NCI-H69 (cell line): ENCODE measurements around the gene USP13.
"Not testable (repeated sequence)": the region's sequence is repeated elsewhere in the genome, so short reads cannot be mapped to it uniquely, and the experiment has no call there.

ENCODE experiments used
- DNase-seq: peaks from one replicate; lab custom pipeline; 2025; lab: John Stamatoyannopoulos, UW

The USP13 gene, protein sequence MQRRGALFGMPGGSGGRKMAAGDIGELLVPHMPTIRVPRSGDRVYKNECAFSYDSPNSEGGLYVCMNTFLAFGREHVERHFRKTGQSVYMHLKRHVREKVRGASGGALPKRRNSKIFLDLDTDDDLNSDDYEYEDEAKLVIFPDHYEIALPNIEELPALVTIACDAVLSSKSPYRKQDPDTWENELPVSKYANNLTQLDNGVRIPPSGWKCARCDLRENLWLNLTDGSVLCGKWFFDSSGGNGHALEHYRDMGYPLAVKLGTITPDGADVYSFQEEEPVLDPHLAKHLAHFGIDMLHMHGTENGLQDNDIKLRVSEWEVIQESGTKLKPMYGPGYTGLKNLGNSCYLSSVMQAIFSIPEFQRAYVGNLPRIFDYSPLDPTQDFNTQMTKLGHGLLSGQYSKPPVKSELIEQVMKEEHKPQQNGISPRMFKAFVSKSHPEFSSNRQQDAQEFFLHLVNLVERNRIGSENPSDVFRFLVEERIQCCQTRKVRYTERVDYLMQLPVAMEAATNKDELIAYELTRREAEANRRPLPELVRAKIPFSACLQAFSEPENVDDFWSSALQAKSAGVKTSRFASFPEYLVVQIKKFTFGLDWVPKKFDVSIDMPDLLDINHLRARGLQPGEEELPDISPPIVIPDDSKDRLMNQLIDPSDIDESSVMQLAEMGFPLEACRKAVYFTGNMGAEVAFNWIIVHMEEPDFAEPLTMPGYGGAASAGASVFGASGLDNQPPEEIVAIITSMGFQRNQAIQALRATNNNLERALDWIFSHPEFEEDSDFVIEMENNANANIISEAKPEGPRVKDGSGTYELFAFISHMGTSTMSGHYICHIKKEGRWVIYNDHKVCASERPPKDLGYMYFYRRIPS

GRCh38 chr3:179652447-179653095 is at the start of gene USP13:
Gene USP13 (plus strand): TSS chr3:179653040. CDS start chr3:179653226, 186 bp downstream.
- DNase-seq = peak; percentile 93

- DNase-seq = no peak
Measured at GRCh38 chr3:179603321-179603720, 49.5 kb upstream of the USP13 start.

- no peak for DNase-seq
Measured at GRCh38 chr3:179603831-179604230, 49.0 kb upstream of the USP13 start.

DNA sequence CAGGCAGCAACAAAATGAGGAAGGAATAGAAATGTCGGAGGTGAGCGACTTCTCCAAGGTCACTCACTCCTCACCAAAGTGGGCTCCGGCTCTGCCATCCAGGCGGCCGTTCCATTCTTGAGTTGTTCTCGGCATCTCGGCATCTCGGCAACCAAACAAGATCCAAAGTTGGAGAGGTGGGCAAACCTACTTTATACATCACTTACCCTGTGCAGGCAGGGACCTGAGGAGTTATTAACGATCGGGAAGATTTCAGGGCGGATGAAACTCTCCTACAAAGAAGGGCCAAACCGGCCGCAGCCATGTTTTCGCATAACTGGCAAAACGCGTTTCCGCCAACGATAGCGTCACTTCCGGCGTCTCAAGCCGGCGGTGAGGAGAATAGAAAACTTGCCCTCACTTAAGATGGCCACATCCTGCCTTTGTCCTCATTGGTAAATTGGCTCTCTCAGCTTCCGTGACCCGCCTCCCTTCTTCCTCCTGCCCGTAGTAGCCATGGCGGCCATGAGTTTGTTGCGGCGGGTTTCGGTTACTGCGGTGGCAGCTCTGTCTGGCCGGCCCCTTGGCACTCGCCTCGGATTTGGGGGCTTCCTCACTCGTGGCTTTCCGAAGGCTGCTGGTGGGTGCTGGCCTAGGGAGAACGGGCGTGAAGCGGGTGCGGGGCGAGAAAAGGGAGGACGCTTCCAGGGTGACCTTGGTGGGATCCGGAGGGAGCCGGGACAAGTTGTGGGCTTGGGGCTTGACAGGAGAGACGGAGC is 48.3 kb upstream of the USP13 start, which contains the start of the genes MRPL47 and NDUFB5:
MRPL47 (minus strand) TSS at position 318 of the 758 bp plus-strand sequence; CDS start at position 304, 14 bp downstream.
NDUFB5 (plus strand) TSS at position 474 of the 758 bp plus-strand sequence; CDS start at position 496, 22 bp downstream.
- peak; percentile 99 for DNase-seq

GRCh38 chr3:179606534-179607085 is 46.2 kb upstream of the USP13 start:
- DNase-seq = no peak

DNA sequence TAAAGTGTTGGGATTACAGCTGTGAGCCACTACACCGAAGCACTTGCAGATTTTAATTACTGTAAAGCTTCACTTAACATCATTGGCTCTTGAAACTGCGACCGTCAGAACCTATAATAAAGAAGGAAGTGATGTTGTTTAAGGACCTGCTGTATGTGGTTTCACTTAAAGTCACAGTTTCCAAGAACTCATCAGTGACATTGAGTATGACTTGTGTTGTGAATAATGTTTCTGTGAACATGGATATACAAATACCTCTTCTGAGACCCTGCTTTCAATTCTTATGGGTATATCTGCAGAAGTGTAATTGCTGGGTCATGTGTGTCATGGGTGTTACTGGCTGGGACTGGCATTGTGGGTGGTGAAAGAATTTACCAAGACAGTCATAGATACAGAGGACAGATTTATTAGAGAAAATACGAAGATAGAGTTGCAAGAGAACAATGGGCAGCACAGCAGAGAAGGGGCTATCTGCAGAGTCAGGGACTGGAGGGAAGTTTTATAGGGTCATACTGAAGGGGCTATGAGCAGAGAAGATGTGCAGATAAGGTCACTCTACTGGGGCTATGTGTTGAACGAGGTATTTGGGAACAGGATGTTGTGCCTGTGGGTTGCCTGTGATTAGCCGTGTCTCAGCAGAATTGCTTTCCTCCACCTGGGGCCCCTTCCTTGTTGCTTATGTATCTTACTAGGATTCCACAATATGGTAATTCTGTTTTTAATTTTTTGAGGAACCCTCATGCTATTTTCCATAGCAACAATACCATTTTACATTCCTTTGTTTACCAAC is 43.7 kb upstream of the USP13 start:
- no peak for DNase-seq

- no peak for DNase-seq
Measured at GRCh38 chr3:179610066-179610465, 42.8 kb upstream of the USP13 start.

GRCh38 chr3:179613807-179614206 is 39.0 kb upstream of the USP13 start:
- no peak for DNase-seq

- no peak for DNase-seq
Measured at GRCh38 chr3:179615458-179616173, 37.2 kb upstream of the USP13 start.

GRCh38 chr3:179622023-179622422 is 30.8 kb upstream of the USP13 start:
- no peak for DNase-seq

GRCh38 chr3:179624451-179624850 is 28.4 kb upstream of the USP13 start:
- no peak for DNase-seq

DNA sequence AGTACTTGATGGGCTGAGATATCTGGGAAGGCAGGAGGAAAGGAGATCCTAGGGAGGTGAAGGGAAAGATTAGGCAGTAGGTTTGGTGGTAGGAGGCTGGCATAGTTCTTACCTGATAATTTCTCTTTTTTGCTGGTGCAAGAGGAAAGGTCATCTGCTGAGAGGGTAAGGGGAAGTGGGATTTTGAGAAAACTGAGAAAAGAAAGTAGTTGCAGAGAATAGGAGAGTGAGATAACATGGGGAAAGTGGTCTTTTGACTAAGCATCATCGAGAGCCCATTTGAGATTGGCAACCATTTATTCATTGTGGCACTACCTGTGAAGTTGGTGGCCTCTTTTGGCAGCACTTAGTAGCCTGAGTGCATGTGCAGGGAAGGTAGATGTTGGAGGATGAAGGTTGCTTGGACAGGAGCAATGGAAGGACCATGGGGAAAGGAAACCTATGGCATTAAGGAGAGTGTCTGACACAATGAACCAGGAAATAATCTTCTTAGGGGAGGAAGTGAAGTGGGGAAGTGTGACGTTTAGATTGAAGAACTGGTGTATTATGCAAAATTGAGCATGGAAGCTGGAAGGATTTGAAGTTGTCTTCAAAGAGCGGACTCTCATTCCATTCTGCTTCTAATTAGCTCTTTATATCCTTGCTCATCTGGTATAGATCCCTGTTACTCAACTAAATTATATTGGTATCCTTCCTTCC is 21.9 kb upstream of the USP13 start:
- DNase-seq = no peak

DNA sequence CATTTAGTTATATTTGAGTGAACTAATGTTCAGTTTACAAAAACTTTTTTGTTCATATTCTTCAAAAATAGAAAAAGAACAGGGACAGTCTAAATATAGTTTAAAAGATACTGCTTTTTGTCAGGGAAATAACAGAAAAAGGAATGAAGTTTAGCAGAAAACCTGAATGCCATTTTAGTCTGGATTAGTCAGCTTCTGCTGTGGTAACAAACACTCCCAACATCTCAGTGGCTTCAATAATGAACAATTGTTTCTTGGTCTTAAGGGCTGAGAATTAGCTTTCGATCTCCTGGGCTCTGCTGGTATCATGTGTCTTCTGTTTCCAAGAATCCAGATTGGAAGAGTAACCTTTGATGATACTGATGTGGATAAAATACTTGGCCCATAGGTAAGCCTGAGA is 12.4 kb upstream of the USP13 start:
- DNase-seq = no peak

GRCh38 chr3:179642871-179643270 is 10.0 kb upstream of the USP13 start:
- no peak for DNase-seq

GRCh38 chr3:179643837-179644236 is 9.0 kb upstream of the USP13 start:
- not testable (repeated sequence) for DNase-seq

DNA sequence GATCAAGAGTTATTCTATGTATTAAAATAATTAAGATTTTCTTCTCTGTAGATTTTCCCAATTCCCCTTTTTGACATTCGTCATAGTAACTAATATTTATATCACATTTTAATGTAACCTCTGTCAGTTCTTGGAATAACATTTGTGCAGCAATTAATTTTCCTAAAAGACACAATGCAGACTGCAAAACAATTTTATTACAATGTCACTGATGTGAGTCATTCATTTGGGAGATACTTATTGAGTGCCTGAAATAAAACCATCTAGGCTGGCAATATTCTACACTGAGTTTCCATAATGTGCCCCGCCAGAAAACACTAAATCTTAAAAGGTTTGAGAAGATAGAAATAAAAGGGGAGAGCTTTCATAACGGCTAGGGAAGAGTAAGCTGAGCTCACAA is 6.7 kb upstream of the USP13 start:
- DNase-seq = no peak

- peak; percentile 38 for DNase-seq
Measured at GRCh38 chr3:179651687-179652446, 973 bp upstream of the USP13 start.

DNA sequence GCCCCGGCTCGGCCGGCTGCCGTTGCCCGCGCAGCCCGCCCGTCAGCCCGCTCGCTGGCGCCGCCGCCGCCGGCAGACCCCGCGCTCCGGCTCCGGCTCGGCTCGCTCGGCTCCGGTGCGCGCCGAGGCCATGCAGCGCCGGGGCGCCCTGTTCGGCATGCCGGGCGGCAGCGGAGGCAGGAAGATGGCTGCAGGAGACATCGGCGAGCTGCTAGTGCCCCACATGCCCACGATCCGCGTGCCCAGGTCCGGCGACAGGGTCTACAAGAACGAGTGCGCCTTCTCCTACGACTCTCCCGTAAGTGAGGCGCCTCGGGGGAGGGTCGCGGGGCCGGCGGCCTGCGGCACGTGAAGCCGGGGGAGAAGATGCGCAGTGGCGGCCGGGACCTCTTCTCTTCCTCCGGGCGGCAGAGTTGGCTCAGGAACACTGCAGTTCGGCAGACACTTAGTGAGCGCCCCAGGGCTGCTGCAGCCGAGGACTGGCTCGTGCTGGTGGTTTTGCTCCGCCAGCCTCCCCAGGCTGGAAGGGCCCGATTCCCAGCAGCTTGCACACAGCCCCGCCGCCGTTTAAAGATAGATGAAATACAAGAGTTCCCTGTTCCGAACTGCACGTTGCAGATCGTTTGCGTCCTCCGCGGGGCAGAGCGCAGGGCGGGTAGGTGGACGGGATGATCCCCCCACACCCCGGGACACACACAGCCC is 407 bp downstream of the USP13 start:
- DNase-seq = peak; percentile 87
